Common myeloid progenitor, CD34-positive (primary cell): ENCODE data around the gene GCGR.
A peak's percentile ranks its signal among the peaks of the same experiment; 100 is the strongest.

Experiments used
- CTCF ChIA-PET: fragments of 350-600 bp; sonication (Branson Sonifier 250); formaldehyde crosslinking; loops from one replicate; lab custom pipeline; 2021; ENCODE audit warnings: antibody characterized with exemption; lab: Charles Lee
- POLR2A ChIA-PET: fragments of 350-600 bp; sonication (Branson Sonifier 250); formaldehyde crosslinking; loops from one replicate; lab custom pipeline; 2021; ENCODE audit warnings: antibody characterized with exemption; lab: Charles Lee
- DNase-seq, 3 donors: peaks; one replicate each; pipeline versions ENCODE4 v3.0.0 to v3.0.0-alpha.2; 2013
- H3K27ac ChIP-seq, 2 experiments: 1 replicate in 1 of 2; 2 replicates in 1 of 2; pipeline ENCODE4 v1.7.0; 2013; ENCODE audit warnings: inconsistent platforms in 2 of 2, low read length in 2 of 2, mild to moderate bottlenecking in 2 of 2, low read depth in 1 of 2, moderate library complexity in 1 of 2; ENCODE audit not compliant: severe bottlenecking in 2 of 2, insufficient read depth in 1 of 2, poor library complexity in 1 of 2
- H3K27me3 ChIP-seq, 5 experiments: replicated peaks in 2 of 5; 1 replicate in 3 of 5; 2 replicates in 2 of 5; pipeline versions ENCODE4 v1.6.1 to v1.7.0; 2013; ENCODE audit warnings: low read length in 4 of 5, mild to moderate bottlenecking in 2 of 5, moderate library complexity in 2 of 5, inconsistent platforms in 1 of 5; ENCODE audit not compliant: insufficient read depth in 5 of 5, control insufficient read depth in 4 of 5
- H3K36me3 ChIP-seq, 4 experiments: 1 replicate in 2 of 4; 2 replicates in 2 of 4; pipeline versions ENCODE4 v1.6.1 to v1.7.0; 2013; ENCODE audit warnings: low read length in 3 of 4, control low read depth in 1 of 4, mild to moderate bottlenecking in 1 of 4; ENCODE audit not compliant: control insufficient read depth in 4 of 4, insufficient read depth in 4 of 4
- H3K4me1 ChIP-seq, 4 experiments: 1 replicate in 3 of 4; 2 replicates in 1 of 4; pipeline versions ENCODE4 v1.6.1 to v1.7.1; 2013; ENCODE audit warnings: low read length in 3 of 4, mild to moderate bottlenecking in 3 of 4, control low read depth in 1 of 4, inconsistent platforms in 1 of 4, moderate library complexity in 1 of 4; ENCODE audit not compliant: control insufficient read depth in 4 of 4, insufficient read depth in 4 of 4; ENCODE audit errors: control extremely low read depth in 1 of 4
- H3K4me3 ChIP-seq, 7 experiments: 1 replicate in 4 of 7; 2 replicates in 3 of 7; pipeline versions ENCODE4 v1.5.1 to v1.7.0; 2013; ENCODE audit warnings: mild to moderate bottlenecking in 7 of 7, low read length in 6 of 7, moderate library complexity in 6 of 7, inconsistent platforms in 2 of 7, low read depth in 2 of 7, control low read depth in 1 of 7; ENCODE audit not compliant: insufficient read depth in 4 of 7, control insufficient read depth in 1 of 7; ENCODE audit errors: extremely low read depth in 1 of 7
- H3K9me3 ChIP-seq, 5 experiments: 1 replicate in 4 of 5; 2 replicates in 1 of 5; pipeline versions ENCODE4 v1.6.1 to v1.7.1; 2013; ENCODE audit warnings: low read length in 4 of 5, mild to moderate bottlenecking in 2 of 5, inconsistent platforms in 1 of 5, low read depth in 1 of 5, moderate library complexity in 1 of 5; ENCODE audit not compliant: control insufficient read depth in 4 of 5, insufficient read depth in 2 of 5; ENCODE audit errors: control extremely low read depth in 1 of 5
- WGBS: methylation state at CpG from one replicate; pipeline ENCODE4 v1.1.5; 2013; ENCODE audit not compliant: insufficient coverage; 5-methylcytosine and 5-hydroxymethylcytosine counted together

GCGR gene

DNA sequence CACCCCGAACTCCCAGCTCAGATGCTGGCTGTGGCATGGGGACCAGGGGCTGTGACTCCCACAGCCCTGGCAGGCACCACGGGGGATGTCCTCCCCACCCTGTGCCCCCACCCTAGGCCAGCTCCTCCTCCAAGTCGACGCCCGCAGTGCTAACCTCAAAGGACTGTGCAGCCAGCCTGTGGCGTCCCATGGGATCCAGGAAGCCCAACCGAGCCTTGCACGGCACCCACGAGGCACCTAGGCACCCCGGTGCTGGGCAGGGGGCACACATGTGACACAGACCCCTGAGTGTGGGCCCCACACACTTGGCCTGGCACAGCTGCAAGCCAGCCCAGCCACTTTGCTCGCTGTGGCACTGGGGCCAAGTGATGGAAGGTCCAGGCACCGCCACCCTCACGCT, 3.9 kb downstream of the GCGR start:
- Histone ChIP-seq H3K4me1 (peaks cover 0 to 16% (median 8%) of the 10 kb centered on the region in 4 experiments), H3K27me3 (peaks cover 0 to 78% (median 22%) of the 10 kb centered on the region in 5 experiments), H3K9me3 (no peaks in the 10 kb centered on the region), H3K4me3 (no peak overlapping the region), H3K27ac (no peak overlapping the region), H3K36me3 (no peaks in the 10 kb centered on the region)
- ChIA-PET CTCF (interaction anchor here (0.7 to 2.5 kb wide), 2 partner anchors 15 to 73 kb away, joined by 3 to 10 read pairs; no protein-coding TSS in a partner anchor), POLR2A (interaction anchor here (1.1 kb wide), 1 partner anchor 13 kb away, joined by 4 read pairs; no protein-coding TSS in a partner anchor)
- WGBS = 82% methylated on average over 9 of the region's 13 CpGs
- no peak for DNase-seq

GRCh38 chr17:81808778-81809555, 5.0 kb downstream of the GCGR start:
- Histone ChIP-seq H3K27ac (no peak overlapping the region), H3K4me1 (peaks cover 0 to 8% (median 4%) of the 10 kb centered on the region in 4 experiments), H3K4me3 (no peak overlapping the region), H3K9me3 (no peaks in the 10 kb centered on the region), H3K27me3 (peaks cover 0 to 66% (median 15%) of the 10 kb centered on the region in 5 experiments), H3K36me3 (no peaks in the 10 kb centered on the region)
- ChIA-PET POLR2A (interaction anchor here (0.7 kb wide), 1 partner anchor 16 kb away, joined by 7 read pairs; no protein-coding TSS in a partner anchor), CTCF (interaction anchor here (2.5 kb wide), 1 partner anchor 74 kb away, joined by 10 read pairs; no protein-coding TSS in a partner anchor)
- peak in 1 of 3 donors; percentile 14 for DNase-seq
- WGBS = 81% methylated on average over 20 of the region's 20 CpGs

GRCh38 chr17:81809556-81809998, 5.6 kb downstream of the GCGR start:
- Histone ChIP-seq H3K9me3 (no peaks in the 10 kb centered on the region), H3K4me3 (no peak overlapping the region), H3K27ac (no peak overlapping the region), H3K36me3 (no peaks in the 10 kb centered on the region), H3K27me3 (peaks cover 0 to 61% (median 15%) of the 10 kb centered on the region in 5 experiments), H3K4me1 (peaks cover 0 to 4% (median under 1%) of the 10 kb centered on the region in 4 experiments)
- DNase-seq = no peak
- POLR2A ChIA-PET = no interaction called here
- 80% methylated on average over 6 of the region's 7 CpGs for WGBS
- CTCF ChIA-PET = no interaction called here

DNA sequence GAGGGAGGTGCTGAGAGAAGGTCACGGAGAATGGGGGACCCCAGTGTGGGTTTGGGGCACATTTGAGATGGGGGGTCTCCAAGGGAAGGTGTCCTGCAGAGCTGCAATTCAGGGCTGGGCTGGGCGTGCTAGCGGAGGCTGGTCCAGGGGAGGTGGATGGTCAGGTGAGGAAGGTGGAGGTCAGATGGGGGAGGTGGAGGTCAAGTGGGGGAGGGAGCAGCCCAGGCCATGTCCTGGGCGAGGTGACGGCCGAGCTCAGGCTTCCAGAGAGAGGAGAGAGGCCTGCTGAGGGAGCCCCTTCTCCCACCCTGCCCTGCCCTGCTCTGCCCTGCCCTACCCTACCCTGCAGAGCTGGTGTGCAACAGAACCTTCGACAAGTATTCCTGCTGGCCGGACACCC, 6.5 kb downstream of the GCGR start:
- no peak for DNase-seq
- H3K4me3 ChIP-seq = no peak overlapping the region
- CTCF ChIA-PET = no interaction called here
- H3K27me3 ChIP-seq = peaks cover 0 to 53% (median 15%) of the 10 kb centered on the region in 5 experiments
- no peak overlapping the region for H3K27ac ChIP-seq
- 90% methylated on average over 4 of the region's 8 CpGs for WGBS
- POLR2A ChIA-PET = no interaction called here
- no peaks in the 10 kb centered on the region for H3K4me1 ChIP-seq
- H3K36me3 ChIP-seq = no peaks in the 10 kb centered on the region
- no peaks in the 10 kb centered on the region for H3K9me3 ChIP-seq

- CTCF ChIA-PET = interaction anchor here (1.3 kb wide), 1 partner anchor 17 kb away, joined by 4 read pairs; no protein-coding TSS in a partner anchor
- 95% methylated on average over 36 of the region's 42 CpGs for WGBS
- POLR2A ChIA-PET = no interaction called here
Observed at GRCh38 chr17:81810892-81811704, 7.1 kb downstream of the GCGR start.

DNA sequence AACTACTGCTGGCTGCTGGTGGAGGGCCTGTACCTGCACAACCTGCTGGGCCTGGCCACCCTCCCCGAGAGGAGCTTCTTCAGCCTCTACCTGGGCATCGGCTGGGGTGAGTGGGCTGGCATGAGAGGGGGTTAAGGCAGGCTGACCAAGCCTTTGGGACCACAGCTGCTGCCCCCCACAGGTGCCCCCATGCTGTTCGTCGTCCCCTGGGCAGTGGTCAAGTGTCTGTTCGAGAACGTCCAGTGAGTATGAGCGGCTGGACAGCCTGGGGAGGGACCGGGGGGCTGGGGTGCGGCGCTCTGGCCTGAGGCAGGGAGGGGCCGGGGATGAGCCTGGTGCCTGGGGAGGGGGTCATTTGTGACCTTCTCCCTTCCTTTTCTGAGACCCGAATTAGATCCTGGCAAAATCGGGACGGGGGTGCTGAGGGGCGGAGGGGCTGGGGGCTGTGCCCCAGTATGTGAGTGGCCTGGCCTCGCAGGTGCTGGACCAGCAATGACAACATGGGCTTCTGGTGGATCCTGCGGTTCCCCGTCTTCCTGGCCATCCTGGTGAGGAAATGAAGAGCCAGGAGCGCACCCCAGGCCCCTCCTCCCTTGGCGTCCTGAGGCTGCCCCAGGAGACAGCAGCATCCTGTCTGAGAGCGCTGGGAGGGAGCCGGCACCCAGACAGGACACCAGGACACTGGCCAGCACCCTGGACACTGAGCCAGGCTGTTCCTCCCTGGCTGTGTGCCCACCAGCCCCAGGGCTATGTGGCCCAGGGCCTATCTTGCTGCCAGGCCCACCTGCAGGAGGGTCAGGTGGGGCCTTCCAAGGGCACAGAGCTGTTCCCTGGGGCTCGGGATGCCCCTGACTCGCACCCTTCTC, 8.0 kb downstream of the GCGR start:
- no peak overlapping the region for H3K4me3 ChIP-seq
- no peaks in the 10 kb centered on the region for H3K36me3 ChIP-seq
- peaks cover 0 to 41% (median 8%) of the 10 kb centered on the region in 5 experiments for H3K27me3 ChIP-seq
- 90% methylated on average over 17 of the region's 24 CpGs for WGBS
- POLR2A ChIA-PET = no interaction called here
- no peaks in the 10 kb centered on the region for H3K9me3 ChIP-seq
- no peaks in the 10 kb centered on the region for H3K4me1 ChIP-seq
- no peak for DNase-seq
- no peak overlapping the region for H3K27ac ChIP-seq
- CTCF ChIA-PET = interaction anchor here (1.2 to 1.3 kb wide), 2 partner anchors 14 to 16 kb away, joined by 3 to 4 read pairs; no protein-coding TSS in a partner anchor

More at GRCh38 chr17:81810892-81811704, 7.1 kb downstream of the GCGR start:
- H3K4me1 ChIP-seq = no peaks in the 10 kb centered on the region
- no peaks in the 10 kb centered on the region for H3K9me3 ChIP-seq
- no peak overlapping the region for H3K27ac ChIP-seq
- no peak overlapping the region for H3K4me3 ChIP-seq
- peaks cover 0 to 49% (median 12%) of the 10 kb centered on the region in 5 experiments for H3K27me3 ChIP-seq
- no peaks in the 10 kb centered on the region for H3K36me3 ChIP-seq
- no peak for DNase-seq
